ENCODE measurements around the gene CERS1.

GRCh38 chr19:18861917-18862316, 34.0 kb downstream of the CERS1 start:
- TF ChIP-seq CTCF (conservative IDR thresholded peaks at IDR 0.05) (no peak), EZH2 (IDR thresholded peaks at IDR 0.05; ENCODE audit: low read depth) (no peak)

Measured in PC-9 (cell line).